Panc1 (cell line): ENCODE measurements around the gene EHHADH. TPM values are rescaled to one million over a fixed set of nuclear protein-coding genes. Genes with fewer than 3 reads are reported as not detected.

Experiments used
- ATAC-seq: fragments of 200-7000 bp; cut with Tn5 transposase; 2 replicates; pipeline ENCODE4 v1.9.1; 2020; ENCODE audit warnings: mild to moderate bottlenecking, moderate library complexity
- BruUV-seq: library from RNA; stranded (reverse); fragments of 400-500 nt; replicated peaks from 2 replicates; lab custom pipeline; 2021; lab: Mats Ljungman, UMichigan
- CTCF ChIA-PET: fragments of 300-600 bp; sonication (Branson Sonifier 250); formaldehyde crosslinking; loops from one replicate; lab custom pipeline; 2022; ENCODE audit warnings: antibody characterized with exemption; lab: Charles Lee
- POLR2A ChIA-PET: fragments of 300-600 bp; sonication (Branson Sonifier 250); formaldehyde crosslinking; loops from one replicate; lab custom pipeline; 2022; ENCODE audit warnings: antibody characterized with exemption; lab: Charles Lee
- DNase-seq: peaks from one replicate; pipeline ENCODE4 v3.0.0-alpha.2; 2010; ENCODE audit warnings: low read depth, low spot score
- H3K27ac ChIP-seq: 2 replicates; pipeline ENCODE4 v1.5.1; 2011; ENCODE audit warnings: mild to moderate bottlenecking, low read length, inconsistent platforms
- H3K27me3 ChIP-seq: fragments of 200-500 bp; sonication (Bioruptor generic); 2 replicates; pipeline ENCODE4 v1.6.0; 2014; ENCODE audit warnings: low read length, inconsistent platforms; ENCODE audit not compliant: control insufficient read depth, insufficient read depth
- H3K36me3 ChIP-seq: fragments of 200-500 bp; sonication (Bioruptor generic); 2 replicates; pipeline ENCODE4 v1.5.1; 2014; ENCODE audit warnings: inconsistent platforms, mild to moderate bottlenecking, low read length, moderate library complexity; ENCODE audit not compliant: control insufficient read depth, insufficient read depth
- H3K4me1 ChIP-seq: 2 replicates; pipeline ENCODE4 v1.5.1; 2011; ENCODE audit warnings: inconsistent platforms, mild to moderate bottlenecking, low read length, moderate library complexity; ENCODE audit not compliant: control insufficient read depth, insufficient read depth
- H3K4me3 ChIP-seq, 2 experiments: 2 replicates each; pipeline ENCODE4 v1.5.1; 2011 to 2012; ENCODE audit warnings: low read depth in 2 of 2, low read length in 2 of 2, mild to moderate bottlenecking in 2 of 2, inconsistent platforms in 1 of 2, moderate library complexity in 1 of 2
- H3K9me3 ChIP-seq: fragments of 200-500 bp; sonication (Bioruptor generic); 2 replicates; pipeline ENCODE4 v1.5.1; 2014; ENCODE audit warnings: low read depth, mild to moderate bottlenecking, inconsistent platforms, low read length, moderate library complexity; ENCODE audit not compliant: control insufficient read depth, insufficient read depth
- CTCF ChIP-seq: fragments of 450-650 bp; IDR thresholded peaks from 2 replicates; pipeline ENCODE4 v1.5.1; 2017; ENCODE audit warnings: mild to moderate bottlenecking
- POLR2AphosphoS5 ChIP-seq: IDR thresholded peaks from 2 replicates; pipeline ENCODE4 v1.6.1; 2012; ENCODE audit warnings: mild to moderate bottlenecking, low read depth, low read length, moderate library complexity
- REST ChIP-seq, 2 experiments: IDR thresholded peaks; 2 replicates each; pipeline ENCODE4 v1.6.1; 2011 to 2012; ENCODE audit warnings: low read depth in 2 of 2, control low read depth in 1 of 2, low read length in 1 of 2, mild to moderate bottlenecking in 1 of 2, moderate library complexity in 1 of 2; ENCODE audit not compliant: insufficient read depth in 1 of 2
- SIN3A ChIP-seq: IDR thresholded peaks from 2 replicates; pipeline ENCODE4 v1.6.1; 2012; ENCODE audit warnings: low read depth, mild to moderate bottlenecking, low read length, moderate library complexity, borderline replicate concordance; ENCODE audit not compliant: insufficient read depth
- TCF7L2 ChIP-seq: IDR thresholded peaks from 2 replicates; pipeline ENCODE4 v1.6.1; 2011; ENCODE audit warnings: mild to moderate bottlenecking, low read depth, low read length, inconsistent platforms
- in situ Hi-C: cut with HindIII; loops from 2 replicates; pipeline ENCODE4 v1.10.0; 2016; ENCODE audit warnings: low sequenced_read_pairs, low pct_unique_long_range_greater_than_20kb
- intact Hi-C: fragments of 100-400 bp; cut with micrococcal nuclease; formaldehyde crosslinking; loops from one replicate; pipeline ENCODE4 v1.10.0; 2022; ENCODE audit not compliant: unreplicated experiment
- total RNA-seq: library from RNA; stranded (reverse); gene quantifications from one replicate; pipeline ENCODE4 v1.2.1, GENCODE V29; 2021; ENCODE audit not compliant: unreplicated experiment

Gene EHHADH
- total RNA-seq, 1 experiment from 2014 or later: 7.8 TPM

- H3K27ac ChIP-seq: no peak overlapping the region
- ChIA-PET POLR2A (no interaction called here), CTCF (interaction anchor here (0.6 kb wide), 1 partner anchor 169 kb away, joined by 4 read pairs; no protein-coding TSS in a partner anchor)
- no peaks in the 10 kb centered on the region for H3K9me3 ChIP-seq
- TF ChIP-seq POLR2AphosphoS5 (no peak), TCF7L2 (no peak), SIN3A (no peak), CTCF (no peak), REST (IDR thresholded peaks at IDR 0.05; ENCODE audit: insufficient read depth in 1 of 2, low read depth in 2 of 2, low read length in 1 of 2) (no peak)
- intact Hi-C loops (no loop called here), in situ Hi-C loops (no loop called here)
- H3K4me1 ChIP-seq: no peaks in the 10 kb centered on the region
- DNase-seq (no peak), ATAC-seq (no peak)
- no peak overlapping the region for H3K4me3 ChIP-seq
- H3K27me3 ChIP-seq: no peaks in the 10 kb centered on the region
- no peaks in the 10 kb centered on the region for H3K36me3 ChIP-seq
- BruUV-seq: no TSS peak
These were observed 54.2 kb downstream of the EHHADH start for GRCh38 chr3:185199671-185200070.

- CTCF ChIA-PET: no interaction called here
- POLR2A ChIA-PET: no interaction called here
- Histone ChIP-seq H3K27ac (no peak overlapping the region), H3K9me3 (no peaks in the 10 kb centered on the region), H3K36me3 (no peaks in the 10 kb centered on the region), H3K4me3 (no peak overlapping the region), H3K27me3 (no peaks in the 10 kb centered on the region), H3K4me1 (no peaks in the 10 kb centered on the region)
- no peak for DNase-seq
- TF ChIP-seq CTCF: no peak
- no peak for TF ChIP-seq REST (IDR thresholded peaks at IDR 0.05; ENCODE audit: insufficient read depth in 1 of 2, low read depth in 2 of 2, low read length in 1 of 2)
- no peak for TF ChIP-seq POLR2AphosphoS5
- TF ChIP-seq SIN3A: no peak
- no peak for TF ChIP-seq TCF7L2
- in situ Hi-C loops (no loop called here), intact Hi-C loops (no loop called here)
- ATAC-seq: no peak
- no TSS peak for BruUV-seq
These were observed 54.6 kb downstream of the EHHADH start for GRCh38 chr3:185199206-185199605.
